ENCODE data around the gene CPED1. TPM values are rescaled to one million over a fixed set of nuclear protein-coding genes. Genes with fewer than 3 reads are reported as not detected.
"Not testable (repeated sequence)": the region's sequence is repeated elsewhere in the genome, so short reads cannot be mapped to it uniquely, and the experiment has no call there.

The CPED1 gene
- total and polyA plus RNA-seq, 5 donors = 3.9 to 31.1 (median 28.0) TPM

GRCh38 chr7:121172484-121172883, 184.0 kb downstream of the CPED1 start:
- 93% methylated on average over 1 of the region's 1 CpG for WGBS
- ATAC-seq = no peak
- intact Hi-C loops (cut with DNase I) = no loop called here

GRCh38 chr7:121175826-121176225, 187.3 kb downstream of the CPED1 start:
- H3K27ac ChIP-seq (ENCODE audit: low read length) = no peak overlapping the region
- H3K4me3 ChIP-seq (ENCODE audit: low read length) = no peak overlapping the region
- DNase-seq = no peak
- no peak for ATAC-seq
- intact Hi-C loops (cut with DNase I) = no loop called here
- H3K27me3 ChIP-seq (ENCODE audit: control insufficient read depth, insufficient read depth) = no peaks in the 10 kb centered on the region
- no peaks in the 10 kb centered on the region for H3K9me3 ChIP-seq (ENCODE audit: control insufficient read depth, low read length)
- no peaks in the 10 kb centered on the region for H3K4me1 ChIP-seq (ENCODE audit: control insufficient read depth, insufficient read depth, low read length)
- 83% methylated on average over 5 of the region's 5 CpGs for WGBS

More at GRCh38 chr7:121172484-121172883, 184.0 kb downstream of the CPED1 start:
- no peak overlapping the region for H3K27ac ChIP-seq (ENCODE audit: low read length)
- no peaks in the 10 kb centered on the region for H3K4me1 ChIP-seq (ENCODE audit: control insufficient read depth, insufficient read depth, low read length)
- H3K27me3 ChIP-seq (ENCODE audit: control insufficient read depth, insufficient read depth) = no peaks in the 10 kb centered on the region
- no peaks in the 10 kb centered on the region for H3K9me3 ChIP-seq (ENCODE audit: control insufficient read depth, low read length)
- H3K4me3 ChIP-seq (ENCODE audit: low read length) = no peak overlapping the region
- DNase-seq = no peak

DNA sequence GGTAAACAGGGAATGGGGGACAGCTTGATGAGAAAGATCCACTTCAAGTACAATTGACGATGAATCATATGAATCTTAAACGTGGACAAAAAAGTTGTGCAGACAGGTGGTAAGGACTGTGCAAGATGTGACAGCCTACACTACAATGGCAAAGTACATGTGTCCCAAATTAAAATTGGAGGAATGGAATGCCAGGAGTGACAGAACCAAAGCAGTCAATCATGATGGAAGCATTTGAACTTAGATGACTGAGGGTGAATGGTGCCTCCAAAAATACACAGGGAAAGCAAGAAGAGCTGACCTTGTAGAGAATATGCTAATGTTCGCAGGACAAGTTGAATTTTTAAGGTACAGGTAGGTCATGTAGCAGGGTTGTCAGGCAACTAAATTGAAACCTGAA, 189.9 kb downstream of the CPED1 start:
- H3K27ac ChIP-seq (ENCODE audit: low read length) = no peak overlapping the region
- no peaks in the 10 kb centered on the region for H3K9me3 ChIP-seq (ENCODE audit: control insufficient read depth, low read length)
- 91% methylated on average over 3 of the region's 3 CpGs for WGBS
- H3K4me1 ChIP-seq (ENCODE audit: control insufficient read depth, insufficient read depth, low read length) = no peaks in the 10 kb centered on the region
- intact Hi-C loops (cut with DNase I) = no loop called here
- ATAC-seq (no peak), DNase-seq (no peak)
- H3K4me3 ChIP-seq (ENCODE audit: low read length) = no peak overlapping the region
- no peaks in the 10 kb centered on the region for H3K27me3 ChIP-seq (ENCODE audit: control insufficient read depth, insufficient read depth)

DNA sequence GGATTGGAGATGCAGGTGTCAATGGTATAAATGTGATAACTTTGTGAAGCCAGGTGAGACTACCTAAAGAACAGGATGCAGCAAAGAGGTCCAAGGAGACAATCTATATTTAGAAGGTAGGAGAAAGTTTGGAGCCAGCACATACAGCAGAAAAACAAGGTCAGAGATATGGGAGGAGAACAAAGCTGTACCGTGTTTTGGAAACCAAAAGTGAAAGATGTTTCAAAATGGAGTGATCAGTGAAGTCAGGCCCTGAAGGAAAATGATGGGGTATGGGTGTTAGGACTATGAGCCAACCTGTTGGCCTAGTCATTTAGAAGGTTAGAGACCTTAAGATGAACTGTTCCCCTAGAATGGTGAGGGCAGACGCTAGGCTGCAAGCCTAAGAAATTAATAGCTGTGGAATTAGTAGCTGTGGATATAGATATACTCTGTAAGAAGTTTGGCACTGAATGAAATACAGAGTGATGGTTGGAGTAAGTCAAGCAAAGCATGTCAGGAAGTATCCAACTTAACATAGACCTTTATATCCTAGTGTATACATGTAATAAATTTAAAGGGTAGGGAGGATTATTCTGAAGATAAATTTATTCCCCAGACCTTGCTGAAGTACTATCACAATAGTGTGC, 190.5 kb downstream of the CPED1 start:
- DNase-seq (no peak), ATAC-seq (no peak)
- WGBS = 60% methylated on average over 2 of the region's 2 CpGs
- no peak overlapping the region for H3K4me3 ChIP-seq (ENCODE audit: low read length)
- no peaks in the 10 kb centered on the region for H3K4me1 ChIP-seq (ENCODE audit: control insufficient read depth, insufficient read depth, low read length)
- no peaks in the 10 kb centered on the region for H3K27me3 ChIP-seq (ENCODE audit: control insufficient read depth, insufficient read depth)
- no peaks in the 10 kb centered on the region for H3K9me3 ChIP-seq (ENCODE audit: control insufficient read depth, low read length)
- intact Hi-C loops (cut with DNase I) = no loop called here
- no peak overlapping the region for H3K27ac ChIP-seq (ENCODE audit: low read length)

GRCh38 chr7:121180436-121181063, 192.0 kb downstream of the CPED1 start:
- 73% methylated on average over 4 of the region's 4 CpGs for WGBS
- no peak overlapping the region for H3K27ac ChIP-seq (ENCODE audit: low read length)

GRCh38 chr7:121181357-121181756, 192.8 kb downstream of the CPED1 start:
- Histone ChIP-seq H3K27ac (ENCODE audit: low read length) (no peak overlapping the region), H3K4me3 (ENCODE audit: low read length) (no peak overlapping the region), H3K4me1 (ENCODE audit: control insufficient read depth, insufficient read depth, low read length) (no peaks in the 10 kb centered on the region), H3K27me3 (ENCODE audit: control insufficient read depth, insufficient read depth) (no peaks in the 10 kb centered on the region), H3K9me3 (ENCODE audit: control insufficient read depth, low read length) (no peaks in the 10 kb centered on the region)
- DNase-seq = no peak
- WGBS = 90% methylated on average over 1 of the region's 1 CpG
- intact Hi-C loops (cut with DNase I) = no loop called here
- ATAC-seq = no peak

More at GRCh38 chr7:121180436-121181063, 192.0 kb downstream of the CPED1 start:
- no peak overlapping the region for H3K4me3 ChIP-seq (ENCODE audit: low read length)
- no peaks in the 10 kb centered on the region for H3K9me3 ChIP-seq (ENCODE audit: control insufficient read depth, low read length)
- DNase-seq = no peak
- H3K4me1 ChIP-seq (ENCODE audit: control insufficient read depth, insufficient read depth, low read length) = no peaks in the 10 kb centered on the region
- no peak for ATAC-seq
- H3K27me3 ChIP-seq (ENCODE audit: control insufficient read depth, insufficient read depth) = no peaks in the 10 kb centered on the region
- intact Hi-C loops (cut with DNase I) = no loop called here

DNA sequence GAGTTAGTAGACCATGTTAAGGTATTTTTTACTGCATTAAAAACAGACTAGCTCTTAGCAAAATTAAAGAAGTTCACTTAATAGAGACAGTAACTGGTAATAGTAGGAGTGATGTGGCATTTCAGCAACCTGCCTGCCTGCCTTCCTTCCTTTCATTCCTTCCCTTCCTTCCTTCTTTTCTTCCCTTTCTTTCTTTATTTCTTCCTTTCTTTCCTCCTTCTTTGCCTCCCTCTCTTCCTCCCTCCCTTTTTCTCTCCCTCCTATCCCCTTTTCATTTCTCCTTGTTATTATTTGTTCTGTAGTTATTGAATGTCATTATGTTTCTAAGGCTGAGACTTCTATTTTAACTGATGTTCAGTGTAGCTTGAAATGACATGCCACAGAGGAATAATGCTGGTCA, 193.8 kb downstream of the CPED1 start:
- ATAC-seq (no peak), DNase-seq (no peak)
- H3K27me3 ChIP-seq (ENCODE audit: control insufficient read depth, insufficient read depth) = no peaks in the 10 kb centered on the region
- no peak overlapping the region for H3K27ac ChIP-seq (ENCODE audit: low read length)
- intact Hi-C loops (cut with DNase I) = no loop called here
- H3K4me1 ChIP-seq (ENCODE audit: control insufficient read depth, insufficient read depth, low read length) = no peaks in the 10 kb centered on the region
- no peak overlapping the region for H3K4me3 ChIP-seq (ENCODE audit: low read length)
- no peaks in the 10 kb centered on the region for H3K9me3 ChIP-seq (ENCODE audit: control insufficient read depth, low read length)

- no peaks in the 10 kb centered on the region for H3K9me3 ChIP-seq (ENCODE audit: control insufficient read depth, low read length)
- H3K27me3 ChIP-seq (ENCODE audit: control insufficient read depth, insufficient read depth) = no peaks in the 10 kb centered on the region
- no peak for ATAC-seq
- H3K4me1 ChIP-seq (ENCODE audit: control insufficient read depth, insufficient read depth, low read length) = no peaks in the 10 kb centered on the region
- intact Hi-C loops (cut with DNase I) = no loop called here
- no peak for DNase-seq
- H3K4me3 ChIP-seq (ENCODE audit: low read length) = no peak overlapping the region
- H3K27ac ChIP-seq (ENCODE audit: low read length) = no peak overlapping the region
Measured at GRCh38 chr7:121182902-121183301, 194.4 kb downstream of the CPED1 start.

GRCh38 chr7:121183883-121184282, 195.4 kb downstream of the CPED1 start:
- DNase-seq; H3K9me3 ChIP-seq (ENCODE audit: control insufficient read depth, low read length); H3K4me3 ChIP-seq (ENCODE audit: low read length); H3K4me1 ChIP-seq (ENCODE audit: control insufficient read depth, insufficient read depth, low read length); ATAC-seq; H3K27ac ChIP-seq (ENCODE audit: low read length); intact Hi-C loops (cut with DNase I); H3K27me3 ChIP-seq (ENCODE audit: control insufficient read depth, insufficient read depth): not testable (repeated sequence)
- WGBS = 97% methylated on average over 4 of the region's 4 CpGs

DNA sequence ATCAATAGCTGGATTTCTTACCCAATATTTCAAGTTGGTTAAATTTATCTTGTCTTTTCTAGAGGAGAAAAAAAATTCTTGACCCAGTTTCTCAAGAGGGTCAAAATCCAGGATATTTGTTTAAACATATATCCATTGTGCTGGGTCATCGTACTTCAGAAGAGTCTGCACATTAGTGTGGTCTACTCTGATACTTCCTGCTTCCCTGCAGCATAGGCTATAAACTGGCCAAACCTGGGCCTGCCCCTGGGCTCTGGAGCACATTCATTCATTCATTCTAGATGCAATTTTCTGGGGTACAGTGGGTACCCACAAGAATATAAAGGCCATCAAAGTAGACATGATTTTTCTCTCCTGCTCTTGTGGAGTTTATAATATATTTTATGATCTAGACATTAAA, 198.2 kb downstream of the CPED1 start:
- no peak overlapping the region for H3K27ac ChIP-seq (ENCODE audit: low read length)
- 82% methylated on average over 1 of the region's 1 CpG for WGBS
- no peak for DNase-seq
- H3K9me3 ChIP-seq (ENCODE audit: control insufficient read depth, low read length) = no peaks in the 10 kb centered on the region
- intact Hi-C loops (cut with DNase I) = no loop called here
- no peak overlapping the region for H3K4me3 ChIP-seq (ENCODE audit: low read length)
- H3K4me1 ChIP-seq (ENCODE audit: control insufficient read depth, insufficient read depth, low read length) = no peaks in the 10 kb centered on the region
- ATAC-seq = no peak
- H3K27me3 ChIP-seq (ENCODE audit: control insufficient read depth, insufficient read depth) = no peaks in the 10 kb centered on the region

DNA sequence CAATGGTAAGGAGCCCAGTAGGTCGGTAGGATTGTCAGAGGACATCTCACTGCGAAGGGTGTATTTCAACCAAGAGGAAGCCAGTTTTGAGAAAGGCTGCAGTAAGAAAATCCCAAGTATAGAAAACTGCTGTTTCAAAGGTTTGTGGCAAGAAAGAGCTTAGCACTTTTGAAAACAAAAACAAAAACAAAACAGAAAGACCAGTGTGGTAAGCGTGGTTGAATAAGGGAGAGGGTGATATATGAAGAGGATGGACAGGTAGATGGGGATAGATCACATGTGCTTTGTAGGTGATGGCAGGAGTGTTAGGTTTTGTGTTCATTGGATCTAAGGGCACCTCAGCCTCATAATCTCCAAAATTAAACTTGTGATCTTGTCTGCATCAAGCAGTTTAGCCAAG, 198.7 kb downstream of the CPED1 start:
- intact Hi-C loops (cut with DNase I) = no loop called here
- Histone ChIP-seq H3K27me3 (ENCODE audit: control insufficient read depth, insufficient read depth) (no peaks in the 10 kb centered on the region), H3K27ac (ENCODE audit: low read length) (no peak overlapping the region), H3K4me1 (ENCODE audit: control insufficient read depth, insufficient read depth, low read length) (no peaks in the 10 kb centered on the region), H3K9me3 (ENCODE audit: control insufficient read depth, low read length) (no peaks in the 10 kb centered on the region), H3K4me3 (ENCODE audit: low read length) (no peak overlapping the region)
- no peak for DNase-seq
- WGBS = 95% methylated on average over 3 of the region's 3 CpGs
- no peak for ATAC-seq

DNA sequence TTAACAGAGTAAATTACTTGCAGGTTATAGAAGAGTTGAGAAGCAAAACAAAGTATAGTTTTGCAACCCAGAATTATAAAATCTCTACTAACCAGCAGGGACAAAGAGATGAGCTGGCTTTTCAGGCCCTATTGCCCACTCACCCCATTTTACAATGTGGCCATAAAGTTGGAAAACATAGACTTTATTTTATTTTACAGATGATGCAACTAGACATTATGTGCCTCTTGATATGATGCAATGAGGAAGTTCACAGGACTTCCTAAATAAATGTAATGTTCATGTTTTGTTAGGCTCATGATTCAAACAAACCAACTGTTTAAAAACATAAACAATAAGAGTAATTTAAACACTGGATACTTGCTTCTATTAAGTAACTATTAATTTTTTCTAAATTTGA, 199.2 kb downstream of the CPED1 start:
- Histone ChIP-seq H3K27me3 (ENCODE audit: control insufficient read depth, insufficient read depth) (no peaks in the 10 kb centered on the region), H3K4me3 (ENCODE audit: low read length) (no peak overlapping the region), H3K4me1 (ENCODE audit: control insufficient read depth, insufficient read depth, low read length) (no peaks in the 10 kb centered on the region), H3K27ac (ENCODE audit: low read length) (no peak overlapping the region), H3K9me3 (ENCODE audit: control insufficient read depth, low read length) (no peaks in the 10 kb centered on the region)
- ATAC-seq (no peak), DNase-seq (no peak)
- intact Hi-C loops (cut with DNase I) = no loop called here
